AG09309 (cell line): ENCODE results near the gene TAF13.

Source experiments
- DNase-seq: peaks from one replicate; pipeline ENCODE4 v3.0.0-alpha.2; 2010; ENCODE audit warnings: low read depth
- H3K4me3 ChIP-seq: 2 replicates; pipeline ENCODE4 v1.5.1; 2011; ENCODE audit warnings: mild to moderate bottlenecking, low read depth, low read length, moderate library complexity; ENCODE audit not compliant: control insufficient read depth
- TF ChIP-seq, protein P1 (sequence below): IDR thresholded peaks from 2 replicates; pipeline ENCODE4 v1.5.1; 2011; ENCODE audit warnings: mild to moderate bottlenecking, low read depth, low read length, inconsistent platforms; ENCODE audit not compliant: insufficient read depth, control insufficient read depth; ENCODE audit errors: missing control alignments

Gene TAF13

DNA sequence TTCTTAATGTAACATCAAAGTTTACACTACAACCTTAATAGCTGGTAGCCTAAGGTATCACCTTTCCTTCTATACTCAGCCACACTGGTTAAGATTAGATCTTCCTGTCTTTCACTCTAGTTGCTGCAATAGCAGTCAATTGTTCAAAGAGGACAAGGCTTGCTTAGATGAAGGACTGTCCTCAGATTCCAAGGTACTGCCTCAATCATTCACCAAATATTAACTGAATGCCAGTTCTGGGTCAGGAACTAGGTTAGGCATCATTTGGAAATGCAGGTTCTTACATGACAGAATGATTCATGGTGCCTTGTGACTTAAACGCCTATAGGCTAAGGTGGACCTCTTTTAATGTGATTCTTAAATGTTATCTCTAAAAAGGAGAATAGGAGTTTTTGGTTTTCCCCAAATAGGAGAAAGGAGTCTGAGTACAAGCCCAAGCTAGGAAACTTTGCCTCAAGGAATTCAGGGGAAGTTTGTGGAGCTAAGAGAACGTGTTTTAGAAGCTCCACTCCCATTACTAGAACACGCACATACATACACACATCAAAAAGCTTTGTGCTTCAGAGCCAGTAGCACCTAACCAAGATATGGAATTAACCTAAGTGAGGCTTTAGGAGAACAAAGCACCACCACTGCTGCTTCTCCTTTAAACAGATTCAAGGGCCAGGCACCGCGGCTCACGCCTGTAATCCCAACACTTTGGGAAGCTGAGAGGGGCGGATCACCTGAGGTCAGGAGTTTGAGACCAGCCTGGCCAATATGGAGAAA is 25.4 kb downstream of the TAF13 start:
- no peak for DNase-seq
- TF ChIP-seq, protein P1, sequence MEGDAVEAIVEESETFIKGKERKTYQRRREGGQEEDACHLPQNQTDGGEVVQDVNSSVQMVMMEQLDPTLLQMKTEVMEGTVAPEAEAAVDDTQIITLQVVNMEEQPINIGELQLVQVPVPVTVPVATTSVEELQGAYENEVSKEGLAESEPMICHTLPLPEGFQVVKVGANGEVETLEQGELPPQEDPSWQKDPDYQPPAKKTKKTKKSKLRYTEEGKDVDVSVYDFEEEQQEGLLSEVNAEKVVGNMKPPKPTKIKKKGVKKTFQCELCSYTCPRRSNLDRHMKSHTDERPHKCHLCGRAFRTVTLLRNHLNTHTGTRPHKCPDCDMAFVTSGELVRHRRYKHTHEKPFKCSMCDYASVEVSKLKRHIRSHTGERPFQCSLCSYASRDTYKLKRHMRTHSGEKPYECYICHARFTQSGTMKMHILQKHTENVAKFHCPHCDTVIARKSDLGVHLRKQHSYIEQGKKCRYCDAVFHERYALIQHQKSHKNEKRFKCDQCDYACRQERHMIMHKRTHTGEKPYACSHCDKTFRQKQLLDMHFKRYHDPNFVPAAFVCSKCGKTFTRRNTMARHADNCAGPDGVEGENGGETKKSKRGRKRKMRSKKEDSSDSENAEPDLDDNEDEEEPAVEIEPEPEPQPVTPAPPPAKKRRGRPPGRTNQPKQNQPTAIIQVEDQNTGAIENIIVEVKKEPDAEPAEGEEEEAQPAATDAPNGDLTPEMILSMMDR = no peak

GRCh38 chr1:109048335-109048734 is 27.5 kb downstream of the TAF13 start:
- no peak for DNase-seq
- TF ChIP-seq, protein P1 = no peak

More for the DNA sequence above, 25.4 kb downstream of the TAF13 start:
- H3K4me3 ChIP-seq = no peak overlapping the region

DNA sequence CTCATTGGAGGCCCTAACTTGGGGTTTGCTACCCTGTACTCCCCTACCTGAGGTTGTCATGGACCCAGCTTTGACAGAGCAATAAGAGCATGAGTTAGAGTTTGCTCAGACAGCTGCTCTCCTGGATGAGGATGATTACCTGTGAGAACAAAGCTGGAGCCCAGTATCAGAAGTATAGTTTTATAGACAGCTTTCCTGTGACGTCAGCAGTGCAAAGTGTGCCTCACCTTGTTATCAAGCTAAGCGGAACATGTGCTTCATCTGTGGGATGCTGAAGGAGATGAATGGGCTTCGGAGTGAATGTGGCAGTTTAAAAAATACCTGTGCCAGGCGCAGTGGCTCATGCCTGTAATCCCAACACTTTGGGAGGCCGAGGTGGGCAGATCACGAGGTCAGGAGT is 28.5 kb downstream of the TAF13 start:
- TF ChIP-seq, protein P1 = no peak
- no peak overlapping the region for H3K4me3 ChIP-seq
- DNase-seq = no peak

More at GRCh38 chr1:109048335-109048734, 27.5 kb downstream of the TAF13 start:
- no peak overlapping the region for H3K4me3 ChIP-seq

- TF ChIP-seq, protein P1 = no peak
Measured at GRCh38 chr1:109046671-109047070, 29.1 kb downstream of the TAF13 start.

GRCh38 chr1:109045595-109045994 is 30.2 kb downstream of the TAF13 start:
- TF ChIP-seq, protein P1 = no peak
- no peak overlapping the region for H3K4me3 ChIP-seq
- no peak for DNase-seq

More at GRCh38 chr1:109046671-109047070, 29.1 kb downstream of the TAF13 start:
- H3K4me3 ChIP-seq = no peak overlapping the region
- no peak for DNase-seq

GRCh38 chr1:109041621-109042468 is 34.0 kb downstream of the TAF13 start, which contains the start of gene WDR47:
Gene WDR47 (minus strand): TSS chr1:109042102. CDS start chr1:109023512, 18,590 bp downstream.
- TF ChIP-seq, protein P1 = no peak
- H3K4me3 ChIP-seq = peak within 1 kb of the TSS; percentile 100
- DNase-seq = peak; percentile 80
